SKM-1 treated with dmso at 0.1 percent for 144 hours (cell line): ENCODE results near the gene GBP4.

ENCODE experiments used
- DNase-seq: peaks from one replicate; lab custom pipeline; 2025; ENCODE audit not compliant: unreplicated experiment; lab: John Stamatoyannopoulos, UW

GBP4 gene

GRCh38 chr1:89171067-89171438 lies 27.7 kb downstream of the GBP4 start:
- no peak for DNase-seq

DNA sequence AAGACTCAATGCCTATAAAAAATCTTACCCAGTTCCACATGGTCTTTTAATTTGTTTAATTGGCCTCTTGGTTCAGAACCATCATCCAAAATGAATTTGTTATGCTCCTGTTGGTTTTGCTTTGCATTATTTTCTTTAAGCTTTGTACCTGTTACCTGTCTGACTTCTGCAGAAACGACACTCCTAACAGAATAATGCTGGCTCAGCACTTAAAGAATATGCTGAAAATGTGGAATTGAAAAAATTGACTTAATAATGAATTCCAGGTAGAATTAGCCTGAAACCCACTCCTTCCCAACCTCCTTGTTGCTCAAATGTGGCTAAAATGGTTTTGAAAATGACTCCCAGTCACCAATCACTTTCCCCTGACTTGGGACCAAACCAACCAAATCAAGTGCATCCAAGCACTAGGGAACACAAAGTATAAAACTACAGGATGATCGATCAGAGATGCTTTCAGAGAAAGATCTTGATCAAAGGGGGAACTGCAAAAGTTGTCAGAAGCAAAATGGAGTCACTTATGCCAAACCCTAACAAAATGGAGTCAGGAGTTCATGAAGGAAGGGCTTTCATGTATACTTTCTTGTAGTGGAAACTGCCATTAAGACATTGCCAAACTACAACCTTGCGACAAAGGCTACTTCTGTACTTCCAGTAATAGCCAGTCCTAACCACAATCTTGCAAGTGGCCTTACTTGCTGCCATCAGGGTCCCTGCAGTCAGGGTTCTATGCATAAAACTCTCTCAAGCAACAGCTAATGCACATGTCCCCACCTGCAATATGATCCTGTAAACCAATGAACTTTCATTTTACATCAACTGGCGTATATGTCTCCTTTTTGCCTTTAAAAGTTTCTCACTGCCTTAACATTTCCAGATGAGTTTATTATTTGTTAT lies 28.3 kb downstream of the GBP4 start:
- no peak for DNase-seq

- DNase-seq = no peak
Observed at GRCh38 chr1:89169166-89169565, 29.6 kb downstream of the GBP4 start.

GRCh38 chr1:89167590-89168230 lies 31.0 kb downstream of the GBP4 start:
- DNase-seq = no peak

- no peak for DNase-seq
Observed at GRCh38 chr1:89166705-89167104, 32.0 kb downstream of the GBP4 start.

GRCh38 chr1:89165811-89166210 lies 32.9 kb downstream of the GBP4 start:
- DNase-seq = no peak

DNA sequence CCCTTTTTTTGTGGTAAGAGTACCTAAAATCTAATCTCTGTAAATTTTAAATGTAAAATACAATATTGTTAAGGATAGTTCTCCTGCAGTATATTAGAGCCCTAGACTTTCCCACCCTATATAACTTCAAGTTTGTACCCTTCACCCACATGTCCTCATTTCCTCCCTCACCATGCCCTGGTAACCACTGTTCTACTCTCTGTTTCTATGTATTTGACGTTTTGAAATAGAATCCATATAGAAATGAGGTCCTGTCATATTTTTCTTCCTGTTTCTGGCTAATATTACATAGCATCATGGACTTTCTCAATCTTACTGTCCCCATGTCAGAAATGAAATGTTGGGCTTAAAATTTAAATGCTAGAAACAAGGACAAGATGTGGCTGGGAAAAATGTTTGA lies 47.7 kb downstream of the GBP4 start:
- DNase-seq = no peak

GRCh38 chr1:89149976-89150375 lies 48.8 kb downstream of the GBP4 start:
- DNase-seq = no peak

- no peak for DNase-seq
Observed at GRCh38 chr1:89149229-89149628, 49.5 kb downstream of the GBP4 start.

DNA sequence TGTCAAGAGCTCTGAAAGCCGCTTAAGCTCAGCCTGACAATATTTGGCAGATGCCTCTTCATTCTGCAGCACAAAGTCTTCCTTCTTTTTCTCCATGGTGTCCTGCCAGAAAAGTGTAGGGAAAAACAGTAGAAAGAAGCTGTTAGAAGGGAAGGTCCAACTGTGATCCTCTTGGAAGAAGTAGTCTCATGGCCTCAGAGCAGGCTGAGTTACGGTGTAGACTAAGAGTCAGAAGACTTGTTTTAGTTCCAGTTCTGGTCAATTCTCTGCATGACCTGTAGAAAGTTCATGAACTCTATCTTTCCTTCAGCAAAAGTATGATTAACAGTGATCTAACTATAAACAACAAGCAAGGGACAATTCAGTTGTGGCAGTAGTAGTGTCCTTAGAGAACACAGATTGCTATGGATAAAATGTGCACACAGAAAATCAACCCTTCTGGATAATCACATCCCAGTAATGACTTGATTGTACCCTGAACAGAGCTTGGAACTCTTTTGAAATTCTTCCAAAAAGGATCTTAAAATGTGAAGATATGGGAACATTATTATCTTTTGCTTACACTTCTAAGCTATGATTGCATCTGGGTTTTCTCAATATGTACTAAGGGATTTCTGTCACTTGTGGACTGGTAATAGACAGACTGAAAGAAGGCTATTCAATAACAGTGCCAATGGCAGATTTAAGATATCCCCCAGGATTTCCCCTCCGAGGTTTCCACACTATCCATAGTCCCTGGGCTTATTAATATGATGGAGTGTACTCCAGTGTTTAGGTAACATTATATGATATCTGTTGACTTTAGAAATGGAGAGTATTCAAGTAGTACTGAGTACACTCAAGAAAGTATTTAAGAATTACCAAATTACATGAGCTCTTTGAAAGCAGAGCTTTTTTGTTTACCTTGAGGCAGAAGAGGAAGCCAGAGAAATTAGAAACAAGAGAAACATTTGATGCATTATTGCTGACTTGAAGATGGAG lies 50.8 kb downstream of the GBP4 start:
- DNase-seq = no peak

GRCh38 chr1:89146721-89147120 lies 52.0 kb downstream of the GBP4 start:
- no peak for DNase-seq

- DNase-seq = no peak
Observed at GRCh38 chr1:89143484-89143883, 55.3 kb downstream of the GBP4 start.

GRCh38 chr1:89142160-89142559 lies 56.6 kb downstream of the GBP4 start:
- DNase-seq = no peak

- DNase-seq = no peak
Observed at GRCh38 chr1:89133747-89134146, 65.0 kb downstream of the GBP4 start.
